ENCODE data around the gene MAST1. TPM values are rescaled to one million over a fixed set of nuclear protein-coding genes. Genes with fewer than 3 reads are reported as not detected.
"Not testable (repeated sequence)": the region's sequence is repeated elsewhere in the genome, so short reads cannot be mapped to it uniquely, and the experiment has no call there.

Gene MAST1
- total RNA-seq, 1 experiment from 2014 or later: 0.11 TPM

DNA sequence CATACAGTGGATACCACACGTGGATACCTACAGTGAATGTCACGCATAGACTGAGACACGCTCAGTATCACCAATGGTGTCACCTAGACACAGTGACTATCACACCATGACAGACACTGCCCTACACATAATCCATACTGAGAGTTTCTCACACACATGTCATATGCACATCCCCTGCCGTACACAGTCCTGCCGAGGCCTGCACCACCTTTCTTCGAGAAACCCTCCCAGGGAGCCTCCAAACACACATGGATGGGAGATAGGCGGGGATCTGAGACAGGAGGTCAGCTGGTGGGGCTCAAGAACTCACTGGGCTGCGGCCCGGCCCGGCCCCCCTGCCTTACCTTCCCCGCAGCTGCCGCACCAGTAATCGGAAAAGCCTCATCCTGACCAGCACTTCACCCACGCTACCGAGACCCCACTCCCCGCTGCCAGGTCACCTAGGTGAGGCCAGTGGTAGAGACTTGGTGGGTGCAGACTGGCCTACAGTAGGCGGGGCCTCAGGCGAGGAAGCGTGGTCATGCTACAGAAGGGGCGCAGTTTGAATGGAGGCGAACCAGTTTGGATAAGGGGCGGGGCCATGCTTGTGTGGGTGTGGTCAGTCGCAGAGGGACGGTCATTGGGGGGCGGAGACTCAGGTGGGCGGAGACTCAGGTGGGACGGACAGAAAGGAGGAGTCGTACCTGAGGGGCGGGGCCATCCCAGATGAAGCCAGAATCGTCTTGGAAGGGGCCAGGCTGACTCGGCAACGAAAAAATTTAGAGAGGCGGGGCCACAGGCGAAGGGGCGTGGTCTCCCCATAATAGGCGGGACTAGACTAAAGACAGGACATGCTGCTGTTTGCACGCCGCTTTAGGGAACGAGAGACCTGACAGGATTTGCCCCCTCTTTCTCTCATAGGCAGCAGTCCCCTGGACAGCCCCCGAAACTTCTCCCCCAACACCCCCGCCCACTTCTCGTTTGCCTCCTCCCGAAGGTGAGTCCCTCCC lies 2.1 kb downstream of the MAST1 start:
- DNase-seq (ENCODE audit: low read depth): peak; percentile 96

DNA sequence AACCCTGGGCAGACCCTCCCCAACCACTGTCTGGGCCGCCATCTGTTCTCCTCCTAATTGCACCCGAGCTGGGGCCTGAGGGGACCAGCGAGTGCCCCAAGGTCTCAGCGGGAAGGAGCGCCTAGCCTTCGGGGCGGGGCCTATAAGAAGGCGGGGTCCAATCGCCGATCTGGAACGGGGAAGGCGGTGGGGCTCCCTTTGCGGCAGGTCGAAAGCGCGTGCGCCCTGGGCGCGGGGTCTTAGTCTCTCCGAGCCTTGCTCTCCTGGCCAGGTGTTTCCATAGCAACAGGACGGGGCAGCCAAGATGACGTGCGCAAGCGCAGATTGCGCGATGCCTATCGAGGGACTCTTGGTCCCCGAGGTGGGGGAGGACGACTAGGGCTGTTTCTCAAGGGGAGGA lies 2.8 kb downstream of the MAST1 start:
- peak; percentile 61 for DNase-seq (ENCODE audit: low read depth)

DNA sequence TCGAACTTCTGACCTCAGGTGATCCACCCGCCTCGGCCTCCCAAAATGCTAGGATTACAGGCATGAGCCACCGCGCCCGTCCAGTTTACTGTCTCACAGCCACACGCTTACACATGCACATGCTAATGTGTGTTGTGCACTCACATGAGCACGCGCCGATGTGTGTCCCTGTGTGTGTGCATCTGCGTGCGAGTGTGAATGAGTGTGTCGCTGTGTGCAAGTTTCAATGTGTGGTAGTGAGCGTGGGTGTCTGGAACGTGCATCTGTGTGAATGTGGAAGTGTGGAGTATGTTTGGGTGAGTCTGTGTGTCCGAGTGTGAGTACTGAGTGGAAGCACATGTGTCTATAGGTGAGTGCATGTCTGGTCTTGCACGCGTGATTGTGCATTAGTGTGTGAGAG lies 4.2 kb downstream of the MAST1 start:
- DNase-seq (ENCODE audit: low read depth): no peak

DNA sequence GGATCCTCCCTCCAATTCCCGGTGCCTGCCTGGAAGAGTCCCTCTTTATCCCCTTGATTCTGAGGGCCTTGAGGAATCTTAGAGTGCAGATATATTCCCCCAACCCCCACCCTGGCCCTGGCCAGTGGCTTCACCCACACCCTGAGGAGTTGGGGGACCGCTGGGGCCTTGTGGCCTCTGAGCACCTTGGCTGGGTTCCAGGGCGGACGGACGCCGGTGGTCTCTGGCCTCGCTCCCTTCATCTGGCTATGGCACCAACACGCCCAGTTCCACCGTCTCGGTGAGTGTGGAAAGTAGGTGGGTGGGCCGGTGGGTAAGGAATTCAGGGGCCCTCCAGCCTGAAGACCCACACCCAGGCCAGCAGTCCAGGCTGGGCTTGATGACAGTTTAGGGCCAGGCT lies 5.0 kb downstream of the MAST1 start:
- DNase-seq (ENCODE audit: low read depth): no peak

DNA sequence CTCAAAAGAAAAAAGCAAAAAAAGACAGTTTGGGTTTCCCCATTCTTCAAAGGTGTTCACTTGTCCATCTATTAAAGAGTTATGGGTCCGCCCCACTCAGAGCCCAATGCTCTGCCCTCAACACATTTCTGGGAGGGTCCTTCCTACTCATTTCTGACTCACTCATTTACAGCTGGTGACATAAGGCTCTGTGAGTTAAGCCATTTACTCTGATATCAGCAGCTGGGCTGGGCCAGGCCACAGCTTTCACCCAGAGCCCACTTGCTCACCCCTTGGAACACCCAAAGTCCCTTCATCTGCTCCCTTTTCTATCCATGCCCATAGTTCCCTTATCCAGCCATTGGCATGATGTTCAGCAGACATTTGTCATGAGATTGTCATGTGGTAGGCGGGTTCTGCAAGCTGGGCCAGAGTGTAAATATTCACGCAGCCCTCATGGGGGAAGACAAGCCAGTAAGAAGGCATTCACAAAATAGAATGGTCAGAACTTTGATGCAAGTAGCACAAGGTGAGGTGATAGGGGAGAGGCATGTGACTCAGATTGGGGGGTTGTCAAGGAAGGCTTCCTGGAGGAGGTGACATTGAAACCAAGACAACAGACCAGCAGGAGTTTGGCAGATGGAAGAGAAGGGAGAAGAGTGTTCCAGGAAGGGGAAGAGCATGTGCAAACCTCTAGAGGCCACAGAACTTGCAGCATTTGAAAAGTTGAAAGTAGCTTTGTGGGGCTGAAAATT lies 5.9 kb downstream of the MAST1 start:
- peak; percentile 54 for DNase-seq (ENCODE audit: low read depth)

DNA sequence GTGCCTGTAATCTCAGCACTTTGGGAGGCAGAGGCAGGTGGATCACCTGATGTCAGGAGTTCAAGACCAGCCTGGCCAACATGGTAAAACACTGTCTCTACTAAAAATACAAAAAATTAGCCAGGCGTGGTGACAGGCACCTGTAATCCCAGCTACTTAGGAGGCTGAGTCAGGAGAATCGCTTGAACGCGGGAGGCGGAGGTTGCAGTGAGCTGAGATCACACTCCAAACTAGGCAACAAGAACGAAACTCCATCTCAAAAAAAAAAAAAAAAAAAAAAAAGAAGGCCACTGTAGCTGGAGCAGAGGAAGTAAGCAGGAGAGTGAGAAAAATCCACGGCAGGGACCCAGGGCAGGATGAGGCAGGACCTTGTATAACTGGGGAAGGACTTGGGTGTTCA lies 8.3 kb downstream of the MAST1 start:
- DNase-seq (ENCODE audit: low read depth): not testable (repeated sequence)

DNA sequence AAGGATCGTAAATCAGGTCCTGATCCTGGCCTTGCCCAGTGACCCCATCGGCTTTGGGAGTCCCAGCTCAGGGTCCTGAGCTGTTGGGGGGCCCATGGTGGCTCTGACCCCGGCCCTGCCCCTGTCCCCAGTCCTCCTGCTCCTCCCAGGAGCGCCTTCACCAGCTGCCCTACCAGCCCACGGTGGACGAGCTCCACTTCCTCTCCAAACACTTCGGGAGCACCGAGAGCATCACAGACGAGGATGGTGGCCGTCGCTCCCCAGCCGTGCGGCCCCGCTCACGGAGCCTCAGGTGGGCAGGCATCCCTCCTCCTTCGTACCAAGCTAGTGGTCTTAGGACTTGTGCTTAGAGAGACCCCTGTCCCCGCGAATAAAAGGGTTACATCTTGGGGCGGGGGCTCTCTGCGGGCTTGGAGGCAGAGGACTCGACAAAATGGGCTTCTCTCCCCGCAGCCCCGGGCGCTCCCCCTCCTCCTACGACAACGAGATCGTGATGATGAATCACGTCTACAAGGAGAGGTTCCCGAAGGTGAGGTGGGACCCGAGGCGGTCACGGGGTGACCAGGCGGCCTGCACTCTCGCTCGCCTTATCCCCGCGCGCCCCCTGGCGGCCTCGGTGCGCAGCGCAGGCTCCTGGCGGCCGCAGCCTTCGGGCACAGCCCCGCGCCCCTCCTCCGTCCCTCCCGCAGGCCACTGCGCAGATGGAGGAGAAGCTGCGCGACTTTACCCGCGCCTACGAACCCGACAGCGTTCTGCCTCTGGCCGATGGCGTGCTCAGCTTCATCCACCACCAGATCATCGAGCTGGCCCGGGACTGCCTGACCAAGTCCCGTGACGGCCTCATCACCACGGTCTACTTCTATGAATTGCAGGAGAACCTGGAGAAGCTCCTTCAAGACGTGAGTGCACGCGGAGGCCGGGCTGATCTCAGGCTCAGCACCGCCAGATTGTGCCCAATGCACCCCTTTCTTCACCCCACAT lies 9.1 kb downstream of the MAST1 start:
- peak; percentile 91 for DNase-seq (ENCODE audit: low read depth)

DNA sequence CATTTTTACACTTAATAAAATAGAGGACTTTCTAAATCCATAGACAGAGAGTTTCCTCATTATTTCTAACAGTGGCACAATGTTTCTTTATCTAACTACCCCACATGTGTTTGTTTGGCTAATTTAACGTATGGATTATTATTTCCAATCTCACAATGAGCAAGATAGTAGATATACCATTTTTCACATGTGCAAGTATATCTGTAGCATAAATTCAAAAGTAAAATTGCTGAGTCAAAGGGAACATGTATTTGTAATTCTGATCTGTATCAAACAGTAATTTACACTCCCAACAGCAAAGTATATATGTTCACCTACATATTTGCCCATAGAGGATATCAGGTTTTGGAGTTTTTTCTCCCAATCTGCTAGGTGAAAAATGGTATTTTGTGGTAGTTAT lies 18.3 kb downstream of the MAST1 start:
- no peak for DNase-seq (ENCODE audit: low read depth)

DNA sequence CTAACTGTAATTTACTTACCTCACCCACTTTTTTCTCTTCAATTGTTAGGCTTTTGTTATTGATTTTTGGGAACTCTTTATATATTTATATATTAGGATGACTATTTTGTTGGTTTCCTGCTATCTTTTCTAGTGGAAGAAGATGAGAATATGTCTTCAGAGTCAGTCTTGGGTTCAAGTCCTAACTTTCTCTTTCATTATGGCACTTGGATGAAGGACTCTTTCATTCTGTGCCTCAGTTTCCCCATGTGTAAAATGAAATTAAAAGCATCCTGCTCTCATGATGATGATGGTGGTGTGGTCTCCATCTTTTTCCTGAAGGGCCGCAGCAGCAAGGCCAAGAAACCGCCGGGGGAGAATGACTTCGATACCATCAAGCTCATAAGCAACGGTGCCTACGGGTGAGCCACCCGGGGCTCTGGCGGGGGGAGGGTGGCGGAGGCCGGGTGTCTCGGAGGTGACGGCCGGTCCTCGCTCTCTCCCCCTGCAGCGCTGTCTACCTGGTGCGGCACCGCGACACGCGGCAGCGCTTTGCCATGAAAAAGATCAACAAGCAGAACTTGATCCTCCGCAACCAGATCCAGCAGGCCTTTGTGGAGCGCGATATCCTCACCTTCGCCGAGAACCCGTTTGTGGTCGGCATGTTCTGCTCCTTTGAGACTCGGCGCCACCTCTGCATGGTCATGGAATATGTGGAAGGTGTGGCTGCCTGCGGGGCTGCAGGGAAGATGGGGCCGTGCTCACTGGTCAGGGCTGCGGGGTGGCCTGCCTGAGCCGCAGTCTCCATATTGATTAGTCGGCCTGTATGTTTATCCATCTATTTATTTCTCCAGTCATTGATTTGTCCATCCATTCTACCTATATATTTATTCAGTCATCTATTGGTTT lies 20.0 kb downstream of the MAST1 start:
- no peak for DNase-seq (ENCODE audit: low read depth)

DNA sequence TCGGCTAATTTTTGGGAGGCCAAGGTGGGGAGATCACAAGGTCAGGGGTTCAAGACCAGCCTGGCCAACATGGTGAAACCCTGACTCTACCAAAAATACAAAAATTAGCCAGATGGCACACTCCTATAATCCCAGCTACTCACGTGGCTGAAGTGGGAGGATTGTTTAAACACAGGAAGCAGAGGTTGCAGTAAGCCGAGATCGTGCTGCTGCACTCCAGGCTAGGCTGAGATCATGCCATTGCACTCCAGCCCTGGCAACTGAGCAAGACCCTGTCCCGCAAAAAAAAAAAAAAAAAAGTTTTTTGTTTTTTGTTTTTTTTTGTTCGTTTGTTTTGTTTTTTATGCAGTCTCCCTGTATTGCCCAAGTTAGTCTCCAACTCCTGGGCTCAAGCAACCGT lies 21.2 kb downstream of the MAST1 start:
- no peak for DNase-seq (ENCODE audit: low read depth)

DNA sequence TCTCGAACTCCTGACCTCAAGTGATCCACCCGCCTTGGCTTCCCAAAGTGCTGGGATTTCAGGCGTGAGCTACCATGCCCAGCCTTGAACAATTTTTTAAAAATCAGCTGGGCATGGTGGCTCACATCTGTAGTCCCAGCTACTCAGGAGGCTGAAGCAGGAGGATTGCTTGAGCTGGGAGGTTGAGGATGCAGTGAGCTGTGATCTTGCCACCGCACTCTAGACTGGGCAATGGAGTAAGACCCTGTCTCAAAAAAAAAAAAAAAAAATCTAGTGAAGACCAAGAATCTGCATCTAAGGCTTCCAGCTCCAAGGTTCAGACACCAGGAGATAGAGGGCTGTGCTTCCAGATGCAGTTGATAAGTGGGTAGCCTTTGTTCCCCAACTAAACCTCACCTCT lies 25.8 kb downstream of the MAST1 start:
- DNase-seq (ENCODE audit: low read depth): no peak

DNA sequence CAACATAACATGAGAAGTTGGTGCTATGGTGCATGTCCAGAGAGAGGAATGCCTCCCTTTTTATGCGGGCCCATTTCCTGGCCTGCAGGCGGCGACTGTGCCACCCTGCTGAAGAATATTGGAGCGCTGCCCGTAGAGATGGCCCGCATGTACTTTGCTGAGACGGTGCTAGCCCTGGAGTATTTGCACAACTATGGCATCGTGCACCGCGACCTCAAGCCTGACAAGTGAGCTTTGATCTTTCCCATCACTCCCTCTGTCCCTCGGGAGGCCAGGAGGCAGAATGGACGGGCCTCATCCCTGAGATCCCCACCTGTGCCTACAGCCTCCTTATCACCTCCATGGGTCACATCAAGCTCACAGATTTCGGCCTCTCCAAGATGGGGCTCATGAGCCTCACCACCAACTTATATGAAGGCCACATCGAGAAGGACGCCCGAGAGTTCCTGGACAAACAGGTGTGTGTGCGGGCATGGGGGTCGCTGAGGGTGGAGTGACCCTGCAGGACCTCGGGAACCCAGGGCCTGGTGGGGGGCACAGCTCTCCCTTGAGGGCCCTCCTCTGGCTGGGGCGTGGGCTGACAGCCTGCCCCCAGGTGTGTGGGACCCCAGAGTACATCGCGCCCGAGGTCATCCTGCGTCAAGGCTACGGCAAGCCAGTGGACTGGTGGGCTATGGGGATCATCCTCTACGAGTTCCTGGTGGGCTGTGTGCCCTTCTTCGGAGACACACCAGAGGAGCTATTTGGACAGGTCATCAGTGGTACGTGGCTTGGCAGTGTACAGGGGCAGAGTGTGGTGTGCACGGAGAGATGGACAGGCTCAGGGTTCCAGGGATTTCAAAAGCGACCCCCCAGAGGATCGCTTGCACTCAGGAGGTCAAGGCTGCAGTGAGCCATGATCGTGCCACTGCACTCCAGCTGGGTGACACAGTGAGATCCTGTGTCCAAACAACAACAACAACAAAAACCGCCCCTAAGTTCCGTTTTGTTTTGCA lies 26.7 kb downstream of the MAST1 start:
- DNase-seq (ENCODE audit: low read depth): no peak

DNA sequence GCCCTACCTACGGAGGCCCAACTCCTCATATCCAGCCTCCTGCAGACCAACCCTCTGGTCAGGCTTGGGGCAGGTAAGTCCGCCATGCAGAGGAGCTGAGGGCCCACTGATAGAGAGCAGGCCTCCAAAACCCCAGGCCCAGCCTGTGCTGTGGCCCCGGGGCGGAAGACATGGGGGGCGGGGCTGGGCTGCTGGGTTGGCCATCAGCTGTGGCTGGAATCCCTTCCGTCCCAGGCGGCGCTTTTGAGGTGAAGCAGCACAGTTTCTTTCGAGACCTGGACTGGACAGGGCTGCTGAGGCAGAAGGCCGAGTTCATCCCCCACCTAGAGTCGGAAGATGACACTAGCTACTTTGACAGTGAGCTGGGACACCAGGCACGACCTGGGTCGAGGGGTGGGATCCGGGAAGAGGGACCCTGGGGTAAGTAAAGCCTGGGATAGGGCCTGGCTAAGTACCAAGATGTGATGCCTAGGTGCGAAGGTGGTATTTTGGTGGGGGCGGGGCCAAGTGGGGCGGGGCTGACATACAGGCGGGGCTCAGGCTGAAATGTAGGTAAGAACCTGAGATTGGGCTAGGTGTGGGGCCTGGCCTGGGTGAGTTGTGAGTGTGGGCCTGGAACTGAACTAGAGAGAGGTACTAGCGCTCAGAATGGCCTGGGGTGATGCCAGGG lies 27.6 kb downstream of the MAST1 start:
- DNase-seq (ENCODE audit: low read depth): no peak

DNA sequence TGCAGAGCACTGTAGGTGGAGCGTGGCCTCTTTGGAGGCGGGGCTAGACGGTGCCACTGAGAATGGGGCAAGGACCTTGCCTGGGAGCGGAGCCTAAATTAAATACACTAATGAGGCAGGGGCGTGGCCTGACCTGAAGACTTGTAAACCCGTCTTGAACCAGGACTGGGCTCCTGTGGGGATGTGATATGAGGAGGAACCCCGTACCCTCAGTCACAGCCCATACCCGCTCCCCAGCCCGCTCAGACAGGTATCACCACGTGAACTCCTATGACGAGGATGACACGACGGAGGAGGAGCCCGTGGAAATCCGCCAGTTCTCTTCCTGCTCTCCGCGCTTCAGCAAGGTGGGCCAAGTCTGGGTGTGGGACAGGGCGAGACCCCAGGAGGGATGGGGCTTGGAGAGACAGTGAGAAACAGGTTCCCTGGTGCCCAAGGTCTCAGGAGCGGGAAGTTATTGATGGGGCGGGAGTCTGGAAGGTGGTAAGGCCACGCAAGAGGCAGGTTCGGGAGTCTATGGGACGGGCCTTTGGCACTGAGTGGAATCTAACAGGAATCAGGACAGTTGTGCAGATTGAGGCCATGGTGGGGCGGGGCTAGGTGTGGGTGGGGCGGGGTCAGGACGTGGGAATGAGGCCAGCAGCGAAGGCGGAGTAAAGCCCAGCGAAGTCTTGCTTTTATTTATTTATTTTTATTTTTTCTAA lies 28.3 kb downstream of the MAST1 start:
- DNase-seq (ENCODE audit: low read depth): no peak

DNA sequence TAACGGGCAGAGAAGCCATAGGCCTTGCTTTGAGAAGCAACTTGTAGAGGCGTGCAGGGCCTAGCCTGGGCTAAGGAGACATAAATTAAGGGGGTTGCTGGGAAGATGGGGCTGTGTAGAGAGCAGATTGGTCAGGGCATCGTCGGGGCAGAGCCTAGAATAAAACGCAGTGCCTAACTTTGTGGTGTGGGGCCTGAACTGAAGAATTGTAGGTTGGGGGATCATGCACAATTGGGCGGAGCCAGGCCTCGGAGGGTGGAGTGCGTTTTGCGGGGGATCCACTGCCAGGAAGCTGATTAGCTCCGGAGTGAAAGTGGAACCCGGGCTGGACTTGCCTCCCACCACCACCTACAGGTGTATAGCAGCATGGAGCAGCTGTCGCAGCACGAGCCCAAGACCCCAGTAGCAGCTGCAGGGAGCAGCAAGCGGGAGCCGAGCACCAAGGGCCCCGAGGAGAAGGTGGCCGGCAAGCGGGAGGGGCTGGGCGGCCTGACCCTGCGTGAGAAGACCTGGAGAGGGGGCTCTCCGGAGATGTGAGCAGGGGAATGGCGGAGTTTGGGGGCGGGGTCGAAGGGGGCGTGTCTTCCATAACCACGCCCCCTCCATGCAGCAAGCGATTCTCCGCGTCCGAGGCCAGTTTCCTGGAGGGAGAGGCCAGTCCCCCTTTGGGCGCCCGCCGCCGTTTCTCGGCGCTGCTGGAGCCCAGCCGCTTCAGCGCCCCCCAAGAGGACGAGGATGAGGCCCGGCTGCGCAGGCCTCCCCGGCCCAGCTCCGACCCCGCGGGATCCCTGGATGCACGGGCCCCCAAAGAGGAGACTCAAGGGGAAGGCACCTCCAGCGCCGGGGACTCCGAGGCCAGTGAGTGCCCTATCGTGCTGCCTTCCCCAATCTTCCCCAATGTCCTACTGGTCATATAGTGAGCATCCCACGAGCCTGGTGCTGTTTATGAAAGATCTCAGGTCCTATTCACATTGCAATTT lies 29.1 kb downstream of the MAST1 start:
- peak; percentile 81 for DNase-seq (ENCODE audit: low read depth)

DNA sequence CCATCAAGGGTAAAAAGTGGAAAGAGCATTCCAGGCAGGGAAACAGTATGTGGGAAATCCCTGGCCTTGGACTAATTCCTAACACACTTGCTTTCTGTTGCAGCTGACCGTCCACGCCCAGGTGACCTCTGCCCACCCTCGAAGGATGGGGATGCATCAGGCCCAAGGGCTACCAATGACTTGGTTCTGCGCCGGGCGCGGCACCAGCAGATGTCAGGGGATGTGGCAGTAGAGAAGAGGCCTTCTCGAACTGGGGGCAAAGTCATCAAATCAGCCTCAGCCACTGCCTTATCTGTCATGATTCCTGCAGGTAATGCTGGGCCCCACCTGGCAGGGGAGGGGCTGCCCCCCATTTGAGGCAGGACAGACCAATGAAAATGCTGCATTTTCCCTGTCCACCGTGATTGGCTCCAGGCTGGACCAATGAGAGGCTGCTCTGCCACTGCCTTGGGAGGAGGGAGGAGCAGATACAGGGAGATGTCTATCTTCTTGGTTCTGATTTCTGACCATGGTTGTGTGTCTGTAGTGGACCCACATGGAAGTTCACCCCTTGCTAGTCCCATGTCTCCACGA lies 30.3 kb downstream of the MAST1 start:
- DNase-seq (ENCODE audit: low read depth): peak; percentile 39

DNA sequence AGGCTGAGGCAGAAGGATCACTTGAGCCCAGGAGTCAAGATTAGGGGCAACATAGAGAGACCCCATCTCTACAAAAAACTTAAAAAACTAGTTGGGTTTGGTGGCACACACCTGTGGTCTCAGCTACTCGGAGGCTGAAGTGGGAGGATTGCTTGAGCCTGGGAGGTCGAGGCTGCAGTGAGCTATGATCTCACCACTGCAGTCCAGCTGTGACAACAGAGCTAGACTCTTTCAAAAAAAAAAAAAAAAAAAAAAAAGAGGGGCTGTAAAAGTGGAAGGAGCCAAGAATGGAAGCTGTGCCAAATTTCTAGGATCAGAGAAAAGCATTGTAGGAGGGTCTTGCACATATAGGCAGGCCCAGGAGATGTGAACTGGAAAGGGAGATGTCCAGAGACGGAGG lies 33.4 kb downstream of the MAST1 start:
- DNase-seq (ENCODE audit: low read depth): no peak
